Measurements from ENCODE around the gene SLC1A3.
"Not testable (repeated sequence)": the region's sequence is repeated elsewhere in the genome, so short reads cannot be mapped to it uniquely, and the experiment has no call there.

Gene SLC1A3

GRCh38 chr5:36631620-36632362 is 25.4 kb downstream of the SLC1A3 start:
- DNase-seq (ENCODE audit: low read depth), result no peak

DNA sequence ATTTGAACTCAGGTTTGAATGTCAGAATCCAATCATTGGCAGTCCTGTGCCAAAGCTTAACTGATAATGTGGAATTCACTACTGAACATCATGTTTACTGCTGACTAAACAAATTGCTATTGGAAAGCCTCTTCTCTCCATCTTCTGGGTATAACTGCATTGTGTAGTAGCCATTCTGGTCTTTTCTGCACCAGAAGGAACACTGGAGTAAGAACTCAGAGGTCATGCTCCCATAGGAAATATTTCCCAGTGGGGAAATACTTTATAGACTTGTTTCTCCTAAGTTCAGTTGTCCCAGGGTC is 25.9 kb downstream of the SLC1A3 start:
- DNase-seq (ENCODE audit: low read depth), result no peak

DNA sequence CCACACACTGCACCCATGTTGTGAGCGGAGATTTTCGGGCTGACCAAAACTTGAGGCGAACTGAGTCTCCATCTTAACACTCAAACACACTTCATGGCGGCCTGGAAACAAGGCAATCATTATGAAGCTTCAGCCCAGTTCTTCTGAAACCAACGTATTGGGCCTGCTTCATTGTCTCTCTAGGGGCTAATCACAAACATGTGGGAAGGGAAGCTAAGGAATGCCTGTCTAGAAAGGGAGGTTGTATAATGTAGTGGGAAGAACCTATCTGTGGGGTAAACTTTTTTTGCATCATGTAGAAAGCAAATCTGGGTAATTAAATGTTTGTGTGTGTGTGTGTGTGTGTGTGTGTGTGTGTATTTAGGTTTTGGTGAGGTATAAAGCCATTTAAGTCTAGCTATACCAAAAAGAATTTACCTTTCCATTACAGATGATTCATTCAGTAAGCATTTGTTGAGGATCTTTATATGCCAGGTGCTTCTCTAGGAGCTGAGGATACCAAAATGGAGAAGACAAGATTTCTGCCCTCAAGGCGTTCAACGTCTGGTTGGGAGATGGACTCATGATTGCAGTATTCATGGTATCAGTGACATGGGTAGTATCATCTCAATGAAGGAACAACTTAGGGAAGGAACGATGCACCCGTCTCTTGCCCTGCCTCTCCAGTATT is 29.4 kb downstream of the SLC1A3 start:
- peak; percentile 6 for DNase-seq (ENCODE audit: low read depth)

DNA sequence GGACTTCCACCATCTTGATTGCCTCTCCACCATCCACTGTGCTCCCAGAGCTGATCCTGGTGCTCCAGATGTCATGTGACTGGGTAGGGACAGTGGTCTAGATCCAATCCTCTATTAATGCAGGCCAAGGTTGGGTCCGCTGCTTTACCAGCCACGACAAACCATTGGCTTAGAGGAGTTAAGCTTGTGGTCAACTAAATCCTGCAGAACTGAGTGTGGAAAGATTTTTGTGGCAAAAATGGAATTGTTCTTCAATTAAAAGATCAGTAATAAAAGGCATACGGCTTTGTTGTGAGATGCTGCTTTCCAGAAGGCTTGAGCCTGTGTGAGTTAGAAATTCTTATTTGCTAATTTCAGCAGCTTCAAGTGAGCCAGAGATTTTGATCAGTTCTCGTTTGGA is 30.7 kb downstream of the SLC1A3 start:
- no peak for DNase-seq (ENCODE audit: low read depth)

DNA sequence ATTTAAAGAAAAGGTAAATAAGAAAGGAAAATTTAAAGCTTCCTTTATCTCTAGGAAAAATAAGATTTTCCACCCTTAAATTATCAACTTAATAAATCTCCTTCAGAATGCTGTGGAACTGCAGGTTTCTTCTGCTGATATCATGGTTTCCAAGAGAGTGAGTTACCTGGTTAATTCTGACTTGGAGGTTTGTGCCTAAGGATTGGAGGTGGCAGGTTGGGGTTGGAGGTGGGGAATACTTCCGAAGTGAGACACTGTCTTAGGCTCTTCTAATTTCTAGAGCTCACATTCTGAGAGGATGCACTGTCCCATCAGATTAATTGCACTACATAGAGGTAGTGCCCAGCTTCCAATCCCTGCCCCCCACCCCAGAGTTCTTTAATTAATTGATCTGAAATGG is 31.1 kb downstream of the SLC1A3 start:
- no peak for DNase-seq (ENCODE audit: low read depth)

DNA sequence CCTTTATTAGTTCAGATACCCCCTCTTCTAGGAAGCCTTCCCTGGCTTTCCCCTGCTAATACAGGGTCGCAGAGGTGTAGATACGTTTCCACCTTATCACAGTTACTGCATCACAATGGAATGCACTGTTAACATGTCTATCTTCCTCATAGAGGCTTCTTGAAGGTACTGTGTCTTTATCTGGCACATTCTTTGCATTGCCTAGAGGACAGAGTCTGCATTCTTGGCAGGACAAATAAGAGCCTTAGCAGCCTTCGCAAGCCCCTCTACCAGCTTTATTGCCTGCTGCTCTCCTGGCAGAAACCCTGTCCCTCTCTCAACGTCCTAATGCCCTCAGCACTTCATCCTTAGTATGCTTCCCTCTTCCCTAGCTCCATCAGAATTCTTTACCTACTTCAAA is 31.6 kb downstream of the SLC1A3 start:
- no peak for DNase-seq (ENCODE audit: low read depth)

DNA sequence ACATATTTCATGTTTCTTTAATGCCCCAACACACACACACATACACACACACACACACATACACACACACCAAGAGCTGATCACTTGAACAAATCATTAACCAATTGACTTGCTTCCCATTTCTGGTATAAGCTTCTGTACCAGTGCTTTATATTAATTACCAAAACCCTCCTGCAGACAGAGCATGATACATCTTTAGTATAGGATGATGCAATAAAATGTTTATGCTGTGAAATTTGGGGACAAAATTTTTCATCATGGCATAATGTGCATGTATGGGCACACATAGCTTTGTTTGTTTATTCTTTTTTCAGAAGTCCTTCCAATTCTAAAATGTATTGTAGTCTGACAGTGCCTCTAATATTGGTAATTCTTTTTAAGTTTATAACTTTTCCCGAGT is 34.5 kb downstream of the SLC1A3 start:
- no peak for DNase-seq (ENCODE audit: low read depth)

GRCh38 chr5:36641431-36641830 is 35.0 kb downstream of the SLC1A3 start:
- DNase-seq (ENCODE audit: low read depth), result no peak

DNA sequence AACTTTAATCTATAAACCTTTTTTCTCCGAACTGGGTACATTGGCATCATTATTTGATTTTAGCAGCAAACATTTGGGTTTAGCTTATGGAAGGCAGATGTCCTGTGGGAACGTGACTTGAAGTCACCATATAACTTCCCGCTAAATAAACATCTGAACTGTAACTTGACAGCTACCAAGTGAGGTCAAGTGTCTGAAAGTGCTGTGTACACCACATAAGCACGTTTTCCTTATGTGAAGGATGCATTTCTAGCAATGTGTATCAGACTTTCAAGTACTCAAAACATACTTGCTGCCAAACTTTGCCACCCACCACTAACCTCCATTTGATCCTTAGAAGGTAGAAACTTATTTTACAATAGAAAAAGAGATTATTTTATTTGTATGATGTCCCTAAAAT is 35.7 kb downstream of the SLC1A3 start:
- DNase-seq (ENCODE audit: low read depth), result no peak

- DNase-seq (ENCODE audit: low read depth), result no peak
Observed at GRCh38 chr5:36643162-36643561, 36.8 kb downstream of the SLC1A3 start.

DNA sequence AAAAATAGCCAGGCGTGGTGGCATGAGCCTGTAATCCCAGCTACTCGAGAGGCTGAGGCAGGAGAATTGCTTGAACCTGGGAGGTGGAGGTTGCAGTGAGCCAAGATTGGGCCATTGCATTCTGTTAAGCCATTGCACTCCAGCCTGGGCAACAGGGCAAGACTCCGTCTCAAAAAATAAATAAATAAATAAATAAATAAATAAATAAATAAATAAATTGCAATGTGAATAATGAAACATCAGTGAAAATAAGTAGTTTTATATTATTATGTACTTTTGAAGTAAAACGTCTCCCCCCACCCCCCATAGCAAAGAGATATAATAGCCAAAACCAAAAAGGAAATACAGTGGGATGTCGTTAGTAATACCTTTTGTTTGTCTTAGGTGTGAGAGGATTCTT is 37.4 kb downstream of the SLC1A3 start:
- not testable (repeated sequence) for DNase-seq (ENCODE audit: low read depth)

DNA sequence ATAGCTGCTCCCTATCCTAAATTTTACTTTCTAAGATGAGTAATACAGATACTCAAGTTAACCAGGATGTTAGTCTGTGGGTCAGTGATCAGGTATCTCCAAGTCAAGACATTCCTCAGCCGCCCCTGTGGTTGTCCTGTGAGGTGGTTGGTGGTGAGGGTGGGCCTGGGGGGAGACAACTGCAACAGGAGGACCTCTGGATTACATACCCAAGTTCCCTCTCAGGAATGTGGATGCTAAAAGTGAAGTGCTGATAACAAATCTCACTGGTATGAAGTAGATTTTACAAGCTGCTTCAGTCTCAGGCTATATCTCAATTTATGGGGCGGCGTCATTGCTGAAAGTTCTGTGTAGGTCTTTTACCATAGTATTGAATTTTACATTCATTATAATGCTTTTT is 38.3 kb downstream of the SLC1A3 start:
- no peak for DNase-seq (ENCODE audit: low read depth)

- DNase-seq (ENCODE audit: low read depth), result no peak
Observed at GRCh38 chr5:36646100-36646499, 39.7 kb downstream of the SLC1A3 start.

- DNase-seq (ENCODE audit: low read depth), result no peak
Observed at GRCh38 chr5:36646507-36647023, 40.2 kb downstream of the SLC1A3 start.

GRCh38 chr5:36647046-36647445 is 40.6 kb downstream of the SLC1A3 start:
- no peak for DNase-seq (ENCODE audit: low read depth)

- DNase-seq (ENCODE audit: low read depth), result no peak
Observed at GRCh38 chr5:36648426-36648825, 42.0 kb downstream of the SLC1A3 start.

- DNase-seq (ENCODE audit: low read depth), result peak; percentile 68
Observed at GRCh38 chr5:36651761-36652685, 45.6 kb downstream of the SLC1A3 start.

DNA sequence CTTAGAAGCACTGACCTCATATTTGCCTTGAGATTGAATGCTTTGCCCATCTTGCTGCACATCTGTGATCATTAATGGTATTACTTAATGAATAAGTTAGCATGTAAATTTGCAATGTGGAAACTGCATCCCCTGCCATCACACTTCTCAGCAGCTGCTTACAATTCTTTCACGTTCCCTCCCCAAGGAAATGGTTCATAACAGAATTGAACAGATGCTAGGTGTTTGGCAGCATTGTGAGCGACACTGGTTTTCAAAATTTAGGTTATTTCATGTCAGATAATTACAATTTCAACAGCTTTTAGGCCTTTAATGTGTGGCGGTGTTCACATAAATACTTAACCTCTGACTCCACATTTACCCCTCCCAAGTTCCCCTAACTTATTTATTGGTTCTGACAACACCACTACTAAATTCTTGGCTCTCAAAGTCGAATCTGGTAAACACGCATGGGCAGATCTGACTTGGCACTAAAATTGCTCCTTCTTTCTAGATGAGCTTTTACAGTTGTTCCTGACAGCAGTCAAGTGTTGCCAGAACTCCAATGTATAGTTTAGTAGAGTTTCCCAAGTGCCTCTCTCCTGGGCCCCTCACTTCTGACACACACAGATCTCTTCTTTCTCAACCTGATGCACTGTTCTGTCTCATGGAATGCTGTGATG is 46.8 kb downstream of the SLC1A3 start:
- no peak for DNase-seq (ENCODE audit: low read depth)

- no peak for DNase-seq (ENCODE audit: low read depth)
Observed at GRCh38 chr5:36654564-36654963, 48.2 kb downstream of the SLC1A3 start.

- peak; percentile 55 for DNase-seq (ENCODE audit: low read depth)
Observed at GRCh38 chr5:36655161-36655560, 48.8 kb downstream of the SLC1A3 start.

- DNase-seq (ENCODE audit: low read depth), result no peak
Observed at GRCh38 chr5:36656556-36656955, 50.1 kb downstream of the SLC1A3 start.

DNA sequence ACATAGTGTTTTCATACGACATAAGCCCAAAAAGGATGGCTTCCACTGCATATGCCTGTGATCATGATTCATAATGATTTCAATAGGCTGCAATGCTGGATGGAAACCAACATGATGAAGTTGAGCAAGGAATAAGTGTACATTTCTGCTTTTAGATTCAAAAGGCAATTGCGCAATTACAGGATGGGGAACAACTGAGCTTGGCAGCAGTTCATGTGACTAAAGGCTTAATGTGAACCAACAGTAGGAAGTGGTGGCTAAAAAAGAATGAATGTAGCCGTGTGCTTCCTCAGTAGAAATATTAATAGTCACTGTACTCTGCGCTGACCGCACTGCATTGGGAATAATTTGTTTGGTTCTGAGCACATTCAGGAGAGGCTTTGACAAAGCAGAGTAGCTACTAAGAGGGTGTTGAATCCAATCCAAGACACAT is 51.2 kb downstream of the SLC1A3 start:
- peak; percentile 99 for DNase-seq (ENCODE audit: low read depth)

Data from fibroblast of gingiva (primary cell).